Nephron (organoid): Measurements from ENCODE around the gene CYP1B1.
A peak's percentile ranks its signal among the peaks of the same experiment; 100 is the strongest.
"Not testable (repeated sequence)": the region's sequence is repeated elsewhere in the genome, so short reads cannot be mapped to it uniquely, and the experiment has no call there.

Experiments used
- H3K27ac Mint-ChIP-seq, 3 experiments: 2 replicates each; pipeline ENCODE4 v1.8.0; 2020; ENCODE audit warnings: mixed read lengths in 3 of 3, mild to moderate bottlenecking in 2 of 3, moderate library complexity in 1 of 3
- H3K27me3 Mint-ChIP-seq: 2 replicates; pipeline ENCODE4 v1.8.0; 2021; ENCODE audit warnings: low read depth, mild to moderate bottlenecking, moderate library complexity, mixed read lengths
- H3K36me3 Mint-ChIP-seq: 2 replicates; pipeline ENCODE4 v1.8.0; 2020; ENCODE audit warnings: low read depth, mixed read lengths
- H3K4me1 Mint-ChIP-seq: 2 replicates; pipeline ENCODE4 v1.8.0; 2020; ENCODE audit warnings: mixed read lengths
- H3K4me3 Mint-ChIP-seq, 3 experiments: 2 replicates each; pipeline ENCODE4 v1.8.0; 2020; ENCODE audit warnings: mild to moderate bottlenecking in 3 of 3, mixed read lengths in 3 of 3, moderate library complexity in 2 of 3
- H3K9me3 Mint-ChIP-seq: 2 replicates; pipeline ENCODE4 v1.8.0; 2020; ENCODE audit warnings: mixed read lengths
- CTCF ChIP-seq, 3 experiments: fragments of 200-600 bp; sonication (generic); IDR thresholded peaks; one replicate each; pipeline ENCODE4 v1.5.0; 2021; ENCODE audit warnings: antibody characterized with exemption in 3 of 3; ENCODE audit not compliant: unreplicated experiment in 3 of 3

The CYP1B1 gene

GRCh38 chr2:38091760-38092159 is 15.8 kb upstream of the CYP1B1 start:
- no peak overlapping the region for H3K4me3 Mint-ChIP-seq
- TF ChIP-seq CTCF (IDR thresholded peaks at IDR 0.05; ENCODE audit: unreplicated experiment in 3 of 3): no peak
- no peaks in the 10 kb centered on the region for H3K27me3 Mint-ChIP-seq
- H3K9me3 Mint-ChIP-seq: no peaks in the 10 kb centered on the region
- no peaks in the 10 kb centered on the region for H3K36me3 Mint-ChIP-seq
- H3K27ac Mint-ChIP-seq: peak overlapping the region; percentile 67 to 84 (median 84)
- peaks cover 38% of the 10 kb centered on the region for H3K4me1 Mint-ChIP-seq

GRCh38 chr2:38090928-38091327 is 15.0 kb upstream of the CYP1B1 start:
- no peaks in the 10 kb centered on the region for H3K9me3 Mint-ChIP-seq
- H3K27ac Mint-ChIP-seq: peak overlapping the region in 1 of 3 experiments; percentile 34
- no peak overlapping the region for H3K4me3 Mint-ChIP-seq
- no peaks in the 10 kb centered on the region for H3K36me3 Mint-ChIP-seq
- H3K4me1 Mint-ChIP-seq: peaks cover 30% of the 10 kb centered on the region
- TF ChIP-seq CTCF (IDR thresholded peaks at IDR 0.05; ENCODE audit: unreplicated experiment in 3 of 3): no peak
- H3K27me3 Mint-ChIP-seq: peaks cover 4% of the 10 kb centered on the region

- not testable (repeated sequence) for H3K27me3 Mint-ChIP-seq, H3K4me3 Mint-ChIP-seq, H3K36me3 Mint-ChIP-seq, H3K9me3 Mint-ChIP-seq
- peak overlapping the region in 1 of 3 experiments; percentile 34 for H3K27ac Mint-ChIP-seq
- peaks cover 23% of the 10 kb centered on the region for H3K4me1 Mint-ChIP-seq
Measured at GRCh38 chr2:38090212-38090611, 14.3 kb upstream of the CYP1B1 start.

- H3K36me3 Mint-ChIP-seq, H3K27ac Mint-ChIP-seq, H3K4me1 Mint-ChIP-seq, H3K4me3 Mint-ChIP-seq, H3K9me3 Mint-ChIP-seq: not testable (repeated sequence)
- peaks cover 30% of the 10 kb centered on the region for H3K27me3 Mint-ChIP-seq
Measured at GRCh38 chr2:38085998-38086698, 10.2 kb upstream of the CYP1B1 start.

- not testable (repeated sequence) for H3K4me3 Mint-ChIP-seq, H3K4me1 Mint-ChIP-seq, H3K36me3 Mint-ChIP-seq, H3K9me3 Mint-ChIP-seq
- Mint-ChIP-seq H3K27me3 (peaks cover 36% of the 10 kb centered on the region), H3K27ac (peak overlapping the region in 1 of 3 experiments; percentile 40)
Measured at GRCh38 chr2:38084556-38084955, 8.6 kb upstream of the CYP1B1 start.

GRCh38 chr2:38082727-38083126 is 6.8 kb upstream of the CYP1B1 start:
- H3K9me3 Mint-ChIP-seq, H3K4me1 Mint-ChIP-seq, H3K36me3 Mint-ChIP-seq, H3K4me3 Mint-ChIP-seq: not testable (repeated sequence)
- Mint-ChIP-seq H3K27ac (peak overlapping the region in 2 of 3 experiments; percentile 16 to 58), H3K27me3 (peaks cover 51% of the 10 kb centered on the region)

GRCh38 chr2:38080346-38080745 is 4.4 kb upstream of the CYP1B1 start:
- Mint-ChIP-seq H3K27me3 (peaks cover 61% of the 10 kb centered on the region), H3K27ac (peak overlapping the region in 1 of 3 experiments; percentile 9), H3K4me1 (peaks cover 11% of the 10 kb centered on the region)

More at GRCh38 chr2:38080346-38080745, 4.4 kb upstream of the CYP1B1 start:
- Mint-ChIP-seq H3K9me3 (no peaks in the 10 kb centered on the region), H3K4me3 (no peak overlapping the region), H3K36me3 (no peaks in the 10 kb centered on the region)
- no peak for TF ChIP-seq CTCF (IDR thresholded peaks at IDR 0.05; ENCODE audit: unreplicated experiment in 3 of 3)
